Fibroblast of lung (primary cell): ENCODE data around the gene CDKN2D. TPM values are rescaled to one million over a fixed set of nuclear protein-coding genes. Genes with fewer than 3 reads are reported as not detected.

Experiments used
- DNase-seq, 2 donors: peaks; one replicate each; pipeline versions ENCODE4 v3.0.0 to v3.0.0-alpha.2; 2010; ENCODE audit warnings: low read depth in 2 of 2
- H2AFZ ChIP-seq: 2 replicates; pipeline ENCODE4 v1.5.1; 2012; ENCODE audit warnings: low read length, control low read depth, inconsistent platforms
- H3K27ac ChIP-seq: 2 replicates; pipeline ENCODE4 v1.5.1; 2011; ENCODE audit warnings: low read length, control low read depth; ENCODE audit not compliant: insufficient read depth
- H3K27me3 ChIP-seq: 2 replicates; pipeline ENCODE4 v1.5.1; 2011; ENCODE audit warnings: mild to moderate bottlenecking, low read length; ENCODE audit not compliant: control insufficient read depth, insufficient read depth
- H3K36me3 ChIP-seq: 2 replicates; pipeline ENCODE4 v1.5.1; 2011; ENCODE audit warnings: low read length; ENCODE audit not compliant: control insufficient read depth, insufficient read depth
- H3K4me1 ChIP-seq: 2 replicates; pipeline ENCODE4 v1.5.1; 2011; ENCODE audit warnings: low read length; ENCODE audit not compliant: control insufficient read depth, insufficient read depth; ENCODE audit errors: extremely low read depth
- H3K4me2 ChIP-seq: 2 replicates; pipeline ENCODE4 v1.5.1; 2011; ENCODE audit warnings: low read length, control low read depth; ENCODE audit not compliant: insufficient read depth; ENCODE audit errors: extremely low read depth
- H3K4me3 ChIP-seq, 4 experiments: fragments of 200-600 bp in 1 of 4; sonication (generic) in 1 of 4; replicated peaks in 1 of 4; 2 replicates each; pipeline ENCODE4 v1.5.1; 2011 to 2016; ENCODE audit warnings: low read length in 4 of 4, low read depth in 3 of 4, mild to moderate bottlenecking in 3 of 4, control low read depth in 2 of 4, inconsistent platforms in 1 of 4, mixed read lengths in 1 of 4; ENCODE audit not compliant: insufficient read depth in 1 of 4; ENCODE audit errors: control extremely low read depth in 1 of 4
- H3K79me2 ChIP-seq: 2 replicates; pipeline ENCODE4 v1.5.1; 2012; ENCODE audit warnings: mild to moderate bottlenecking, low read length, inconsistent platforms; ENCODE audit not compliant: control insufficient read depth, insufficient read depth
- H3K9ac ChIP-seq: 2 replicates; pipeline ENCODE4 v1.5.1; 2011; ENCODE audit warnings: mild to moderate bottlenecking, low read length, control low read depth; ENCODE audit not compliant: insufficient read depth
- H3K9me3 ChIP-seq: 2 replicates; pipeline ENCODE4 v1.5.1; 2012; ENCODE audit warnings: low read depth, low read length; ENCODE audit not compliant: control insufficient read depth, insufficient read depth
- H4K20me1 ChIP-seq: 2 replicates; pipeline ENCODE4 v1.5.1; 2011; ENCODE audit warnings: low read length; ENCODE audit not compliant: control insufficient read depth, insufficient read depth; ENCODE audit errors: extremely low read depth
- EZH2 ChIP-seq: IDR thresholded peaks from 2 replicates; pipeline ENCODE4 v1.5.1; 2012; ENCODE audit warnings: low read length, control low read depth, mild to moderate bottlenecking; ENCODE audit errors: missing control alignments
- polyA plus RNA-seq, 2 donors: library from polyadenylated mRNA; depleted of rRNA in 1 of 2; stranded (reverse) in 1 of 2; unstranded in 1 of 2; fragments of >200 nt; gene quantifications; 2 replicates each; pipeline ENCODE4 v1.2.1, GENCODE V29; 2011 to 2012; ENCODE audit warnings: missing spikeins in 1 of 2
- total RNA-seq: library from RNA; depleted of rRNA; stranded (reverse); fragments of >200 nt; gene quantifications from 2 replicates; pipeline ENCODE4 v1.2.1, GENCODE V29; 2014
- TF ChIP-seq, protein P1 (sequence below), 2 donors: IDR thresholded peaks in 1 of 2; conservative IDR thresholded peaks in 1 of 2; 1 replicate in 1 of 2; 2 replicates in 1 of 2; pipeline ENCODE4 v1.5.1; 2011 to 2012; ENCODE audit warnings: low read length in 2 of 2, control low read depth in 1 of 2, inconsistent platforms in 1 of 2, low read depth in 1 of 2, mild to moderate bottlenecking in 1 of 2

The CDKN2D gene
- total and polyA plus RNA-seq, 2 donors (not counting 1 experiment from before 2014, with no cell fraction given), result 9.7 to 10.7 TPM

DNA sequence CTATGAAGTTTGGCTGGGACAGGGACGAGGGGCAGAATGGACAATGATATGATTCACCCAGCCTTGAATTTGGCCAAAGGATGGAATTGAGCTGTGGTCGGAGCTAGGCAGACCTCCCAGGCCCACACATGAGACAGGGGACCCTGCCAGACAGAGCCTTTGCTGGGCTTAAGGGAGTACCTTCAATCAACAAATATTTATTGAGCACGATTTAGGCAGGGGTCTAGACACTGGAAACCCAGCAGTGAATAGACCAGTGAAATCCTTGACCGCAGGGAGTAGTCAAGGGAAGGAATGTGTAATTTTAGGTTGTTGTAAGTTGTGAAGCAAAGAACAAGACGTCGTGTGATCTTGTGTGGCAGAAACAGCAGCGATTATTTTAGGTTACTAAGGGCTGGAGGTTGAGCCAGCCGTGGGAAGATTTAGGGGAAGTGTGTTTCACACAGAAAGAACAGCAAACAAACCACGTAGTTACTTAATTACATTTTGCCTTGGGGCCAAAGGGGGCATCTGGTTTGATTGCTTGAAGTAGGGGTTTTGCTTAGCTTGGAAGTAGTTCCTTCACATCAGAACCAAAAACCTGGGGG, 35.2 kb upstream of the CDKN2D start:
- peak overlapping the region; percentile 40 for H3K9ac ChIP-seq
- H3K4me1 ChIP-seq, result peaks cover 6% of the 10 kb centered on the region
- TF ChIP-seq, protein P1, sequence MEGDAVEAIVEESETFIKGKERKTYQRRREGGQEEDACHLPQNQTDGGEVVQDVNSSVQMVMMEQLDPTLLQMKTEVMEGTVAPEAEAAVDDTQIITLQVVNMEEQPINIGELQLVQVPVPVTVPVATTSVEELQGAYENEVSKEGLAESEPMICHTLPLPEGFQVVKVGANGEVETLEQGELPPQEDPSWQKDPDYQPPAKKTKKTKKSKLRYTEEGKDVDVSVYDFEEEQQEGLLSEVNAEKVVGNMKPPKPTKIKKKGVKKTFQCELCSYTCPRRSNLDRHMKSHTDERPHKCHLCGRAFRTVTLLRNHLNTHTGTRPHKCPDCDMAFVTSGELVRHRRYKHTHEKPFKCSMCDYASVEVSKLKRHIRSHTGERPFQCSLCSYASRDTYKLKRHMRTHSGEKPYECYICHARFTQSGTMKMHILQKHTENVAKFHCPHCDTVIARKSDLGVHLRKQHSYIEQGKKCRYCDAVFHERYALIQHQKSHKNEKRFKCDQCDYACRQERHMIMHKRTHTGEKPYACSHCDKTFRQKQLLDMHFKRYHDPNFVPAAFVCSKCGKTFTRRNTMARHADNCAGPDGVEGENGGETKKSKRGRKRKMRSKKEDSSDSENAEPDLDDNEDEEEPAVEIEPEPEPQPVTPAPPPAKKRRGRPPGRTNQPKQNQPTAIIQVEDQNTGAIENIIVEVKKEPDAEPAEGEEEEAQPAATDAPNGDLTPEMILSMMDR (conservative IDR thresholded peaks at IDR 0.05 in 1 of 2, IDR thresholded peaks at IDR 0.05 in 1 of 2; ENCODE audit: low read depth in 1 of 2, low read length in 2 of 2), result no peak
- TF ChIP-seq EZH2, result no peak
- H3K79me2 ChIP-seq, result peaks cover 23% of the 10 kb centered on the region
- peak overlapping the region in 3 of 4 experiments; percentile 37 to 95 (median 94) for H3K4me3 ChIP-seq
- H2AFZ ChIP-seq, result no peak overlapping the region
- peak overlapping the region; percentile 77 for H3K27ac ChIP-seq
- no peaks in the 10 kb centered on the region for H3K9me3 ChIP-seq
- no peaks in the 10 kb centered on the region for H3K36me3 ChIP-seq
- peaks cover 5% of the 10 kb centered on the region for H3K27me3 ChIP-seq
- DNase-seq, result no peak
- no peaks in the 10 kb centered on the region for H4K20me1 ChIP-seq
- H3K4me2 ChIP-seq, result peak overlapping the region; percentile 97

DNA sequence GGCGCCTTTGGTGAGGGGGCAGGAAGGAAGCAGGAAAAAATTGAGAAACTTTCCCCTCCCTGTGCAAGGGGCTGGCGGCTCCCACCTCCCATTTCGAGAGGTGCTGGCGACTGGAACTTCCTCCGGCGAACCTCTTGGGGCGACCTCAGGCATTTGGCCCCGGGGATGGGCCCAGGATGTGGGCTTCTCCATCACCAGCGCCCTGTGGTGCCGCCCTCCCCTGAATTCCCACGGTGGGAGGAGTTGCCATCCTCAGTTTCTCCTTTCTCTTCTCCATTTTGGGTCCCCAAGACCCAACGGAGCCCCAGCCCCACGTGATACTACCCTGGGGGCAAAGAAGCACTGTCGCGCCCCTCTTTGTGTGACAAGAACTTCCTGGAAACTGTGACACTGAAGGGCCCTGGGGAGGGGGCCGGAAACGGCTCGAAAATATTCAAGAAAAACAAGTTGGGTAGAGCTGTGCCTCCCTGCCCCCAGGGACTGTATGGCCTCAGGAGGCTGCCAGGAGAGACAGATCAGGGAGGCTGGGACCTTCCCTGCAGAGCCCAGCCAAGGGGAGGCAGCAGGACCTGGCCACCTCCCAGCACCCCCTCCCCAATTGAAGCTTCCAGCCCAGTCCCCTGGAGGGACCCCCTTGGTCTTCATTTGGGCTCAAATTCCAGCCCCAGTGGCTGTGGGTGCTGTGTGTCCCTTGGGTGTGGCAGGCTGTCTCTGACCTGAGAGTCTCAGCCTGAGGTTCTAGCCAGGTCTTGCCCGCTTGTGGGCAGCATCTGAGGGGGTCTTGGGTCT, 34.5 kb upstream of the CDKN2D start:
- peaks cover 23% of the 10 kb centered on the region for H3K79me2 ChIP-seq
- no peak for TF ChIP-seq EZH2
- TF ChIP-seq, protein P1 (conservative IDR thresholded peaks at IDR 0.05 in 1 of 2, IDR thresholded peaks at IDR 0.05 in 1 of 2; ENCODE audit: low read depth in 1 of 2, low read length in 2 of 2), result no peak
- H3K9me3 ChIP-seq, result no peaks in the 10 kb centered on the region
- H4K20me1 ChIP-seq, result no peaks in the 10 kb centered on the region
- peaks cover 5% of the 10 kb centered on the region for H3K27me3 ChIP-seq
- H2AFZ ChIP-seq, result peak overlapping the region; percentile 64
- H3K4me1 ChIP-seq, result peaks cover 6% of the 10 kb centered on the region
- DNase-seq, result no peak
- H3K4me3 ChIP-seq, result peak overlapping the region; percentile 88 to 95 (median 91)
- H3K27ac ChIP-seq, result peak overlapping the region; percentile 77
- H3K9ac ChIP-seq, result peak overlapping the region; percentile 91
- H3K36me3 ChIP-seq, result no peaks in the 10 kb centered on the region
- peak overlapping the region; percentile 97 for H3K4me2 ChIP-seq

DNA sequence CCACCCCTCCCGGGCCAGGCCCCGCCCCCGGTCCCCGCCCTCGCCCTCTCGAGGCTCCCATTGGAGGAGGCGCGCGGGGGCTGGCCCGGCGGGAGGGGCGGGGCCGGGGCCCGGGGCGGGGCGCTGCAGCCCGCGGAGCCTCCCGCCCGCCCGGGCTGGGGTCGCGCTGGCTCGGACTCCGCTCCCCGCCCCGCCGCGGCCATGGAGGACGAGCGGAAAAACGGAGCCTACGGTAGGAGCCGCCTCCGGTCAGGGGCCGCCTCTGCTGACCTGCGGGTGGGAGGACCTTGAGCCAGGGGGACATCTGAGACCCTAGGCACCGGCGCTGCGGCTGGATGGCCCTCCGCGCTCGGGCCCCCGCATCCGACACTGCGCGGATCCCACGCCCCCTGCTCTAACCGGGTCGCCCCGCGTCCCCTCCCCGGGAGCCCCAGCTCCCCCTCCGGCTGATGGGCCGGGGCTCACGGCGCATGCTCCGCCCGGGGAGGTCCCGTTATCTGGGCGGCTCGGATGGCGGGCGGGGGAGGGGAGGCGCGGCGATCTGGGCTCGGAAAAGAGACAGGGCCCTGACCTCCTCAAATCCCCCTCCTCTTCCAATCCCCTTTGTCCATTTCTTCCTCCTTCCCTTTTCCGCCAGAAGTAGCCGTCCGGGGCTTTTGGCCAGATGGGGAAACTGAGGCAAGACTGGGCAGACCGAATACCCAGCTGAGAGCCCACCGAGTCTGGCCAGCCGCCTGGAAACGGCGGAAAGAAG, 33.7 kb upstream of the CDKN2D start:
- Histone ChIP-seq H3K27ac (peak overlapping the region; percentile 77), H3K36me3 (no peaks in the 10 kb centered on the region), H3K4me1 (peaks cover 6% of the 10 kb centered on the region), H2AFZ (peak overlapping the region; percentile 88), H3K4me3 (peak overlapping the region; percentile 88 to 95 (median 91)), H4K20me1 (no peaks in the 10 kb centered on the region), H3K4me2 (peak overlapping the region; percentile 97), H3K9ac (peak overlapping the region; percentile 91), H3K79me2 (peaks cover 23% of the 10 kb centered on the region), H3K9me3 (no peaks in the 10 kb centered on the region), H3K27me3 (peaks cover 5% of the 10 kb centered on the region)
- TF ChIP-seq, protein P1 (conservative IDR thresholded peaks at IDR 0.05 in 1 of 2, IDR thresholded peaks at IDR 0.05 in 1 of 2; ENCODE audit: low read depth in 1 of 2, low read length in 2 of 2), result no peak
- no peak for TF ChIP-seq EZH2
- DNase-seq, result peak; percentile 58 to 61
